GM10847 (cell line): ENCODE data around the gene GRK2.

ENCODE experiments used
- POLR2A ChIP-seq: IDR thresholded peaks from 2 replicates; pipeline ENCODE4 v1.6.1; 2011; ENCODE audit not compliant: insufficient read length; ENCODE audit errors: extremely low read depth

GRK2 gene

GRCh38 chr11:67293090-67293489 is 26.8 kb downstream of the GRK2 start:
- TF ChIP-seq POLR2A, result no peak

GRCh38 chr11:67295846-67296245 is 29.6 kb downstream of the GRK2 start:
- TF ChIP-seq POLR2A, result no peak

- no peak for TF ChIP-seq POLR2A
Observed at GRCh38 chr11:67298786-67299185, 32.5 kb downstream of the GRK2 start.

- TF ChIP-seq POLR2A, result no peak
Observed at GRCh38 chr11:67299471-67300191, 33.4 kb downstream of the GRK2 start.

GRCh38 chr11:67300256-67300755 is 34.0 kb downstream of the GRK2 start:
- no peak for TF ChIP-seq POLR2A

GRCh38 chr11:67300756-67301312 is 34.6 kb downstream of the GRK2 start:
- no peak for TF ChIP-seq POLR2A

- TF ChIP-seq POLR2A, result no peak
Observed at GRCh38 chr11:67301313-67301921, 35.1 kb downstream of the GRK2 start.

GRCh38 chr11:67301951-67302516 is 35.8 kb downstream of the GRK2 start:
- no peak for TF ChIP-seq POLR2A

- TF ChIP-seq POLR2A, result no peak
Observed at GRCh38 chr11:67302571-67303131, 36.4 kb downstream of the GRK2 start.

GRCh38 chr11:67303132-67303834 is 37.0 kb downstream of the GRK2 start, which contains the start of gene SSH3:
TSS of gene SSH3 (plus strand) at chr11:67303530. CDS start at chr11:67303626, 96 bp downstream.
- no peak for TF ChIP-seq POLR2A

GRCh38 chr11:67303835-67304411 is 37.6 kb downstream of the GRK2 start:
- TF ChIP-seq POLR2A, result no peak

GRCh38 chr11:67304511-67305113 is 38.3 kb downstream of the GRK2 start:
- TF ChIP-seq POLR2A, result no peak

GRCh38 chr11:67306769-67307544 is 40.7 kb downstream of the GRK2 start:
- TF ChIP-seq POLR2A, result no peak
